ENCODE results near the gene SNX21. TPM values are rescaled to one million over a fixed set of nuclear protein-coding genes. Genes with fewer than 3 reads are reported as not detected.

Gene SNX21
- total RNA-seq, 1 donor from 2014 or later, result 11.9 TPM

DNA sequence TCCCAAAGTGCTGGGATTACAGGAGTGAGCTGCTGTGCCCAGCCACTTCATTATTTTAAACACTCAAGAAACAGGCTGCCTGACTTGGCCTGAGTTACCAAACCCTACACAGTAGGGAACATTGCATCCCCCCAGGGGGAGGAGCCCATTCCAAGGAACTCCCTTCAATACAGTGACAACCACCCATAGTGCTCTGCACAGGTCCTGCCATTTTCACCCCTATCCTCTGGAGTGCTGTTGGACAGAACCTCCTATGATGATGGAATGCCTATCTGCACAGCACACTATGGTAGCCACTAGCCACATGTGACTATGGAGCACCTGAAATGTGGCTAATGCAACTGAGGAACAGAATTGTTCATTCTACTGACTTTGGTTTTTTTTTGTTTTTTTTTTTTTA lies 11.9 kb downstream of the SNX21 start:
- Mint-ChIP-seq H3K27ac (ENCODE audit: unreplicated experiment) (no peak overlapping the region), H3K36me3 (ENCODE audit: low read depth, unreplicated experiment) (peaks cover 31% of the 10 kb centered on the region), H3K4me1 (ENCODE audit: unreplicated experiment) (no peaks in the 10 kb centered on the region), H3K9me3 (ENCODE audit: unreplicated experiment) (no peaks in the 10 kb centered on the region), H3K27me3 (ENCODE audit: unreplicated experiment) (no peaks in the 10 kb centered on the region), H3K4me3 (ENCODE audit: unreplicated experiment) (no peak overlapping the region)
- no peak for DNase-seq (ENCODE audit: low spot score)
- TF ChIP-seq, protein P1, sequence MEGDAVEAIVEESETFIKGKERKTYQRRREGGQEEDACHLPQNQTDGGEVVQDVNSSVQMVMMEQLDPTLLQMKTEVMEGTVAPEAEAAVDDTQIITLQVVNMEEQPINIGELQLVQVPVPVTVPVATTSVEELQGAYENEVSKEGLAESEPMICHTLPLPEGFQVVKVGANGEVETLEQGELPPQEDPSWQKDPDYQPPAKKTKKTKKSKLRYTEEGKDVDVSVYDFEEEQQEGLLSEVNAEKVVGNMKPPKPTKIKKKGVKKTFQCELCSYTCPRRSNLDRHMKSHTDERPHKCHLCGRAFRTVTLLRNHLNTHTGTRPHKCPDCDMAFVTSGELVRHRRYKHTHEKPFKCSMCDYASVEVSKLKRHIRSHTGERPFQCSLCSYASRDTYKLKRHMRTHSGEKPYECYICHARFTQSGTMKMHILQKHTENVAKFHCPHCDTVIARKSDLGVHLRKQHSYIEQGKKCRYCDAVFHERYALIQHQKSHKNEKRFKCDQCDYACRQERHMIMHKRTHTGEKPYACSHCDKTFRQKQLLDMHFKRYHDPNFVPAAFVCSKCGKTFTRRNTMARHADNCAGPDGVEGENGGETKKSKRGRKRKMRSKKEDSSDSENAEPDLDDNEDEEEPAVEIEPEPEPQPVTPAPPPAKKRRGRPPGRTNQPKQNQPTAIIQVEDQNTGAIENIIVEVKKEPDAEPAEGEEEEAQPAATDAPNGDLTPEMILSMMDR (IDR thresholded peaks at IDR 0.05; ENCODE audit: unreplicated experiment), result no peak

DNA sequence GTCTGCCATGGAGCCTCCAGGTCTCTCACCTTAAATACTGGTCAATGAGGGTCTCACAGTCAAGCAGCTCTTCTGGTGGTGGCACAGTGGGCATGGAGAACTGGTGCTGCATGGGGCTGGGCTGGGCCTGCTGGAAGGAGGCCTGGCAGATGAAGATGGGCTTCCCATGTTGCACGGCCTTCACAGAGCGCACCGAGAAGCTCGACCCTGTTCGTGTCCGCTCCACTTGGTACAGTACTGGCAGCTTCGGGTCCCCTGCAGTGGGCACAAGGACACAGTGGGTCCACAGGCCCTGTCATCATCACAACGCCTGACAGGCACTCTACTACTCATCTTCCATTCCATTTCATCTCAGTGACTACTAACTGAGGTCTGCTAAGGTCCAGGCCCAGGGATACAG lies 14.8 kb downstream of the SNX21 start:
- no peaks in the 10 kb centered on the region for H3K4me1 Mint-ChIP-seq (ENCODE audit: unreplicated experiment)

DNA sequence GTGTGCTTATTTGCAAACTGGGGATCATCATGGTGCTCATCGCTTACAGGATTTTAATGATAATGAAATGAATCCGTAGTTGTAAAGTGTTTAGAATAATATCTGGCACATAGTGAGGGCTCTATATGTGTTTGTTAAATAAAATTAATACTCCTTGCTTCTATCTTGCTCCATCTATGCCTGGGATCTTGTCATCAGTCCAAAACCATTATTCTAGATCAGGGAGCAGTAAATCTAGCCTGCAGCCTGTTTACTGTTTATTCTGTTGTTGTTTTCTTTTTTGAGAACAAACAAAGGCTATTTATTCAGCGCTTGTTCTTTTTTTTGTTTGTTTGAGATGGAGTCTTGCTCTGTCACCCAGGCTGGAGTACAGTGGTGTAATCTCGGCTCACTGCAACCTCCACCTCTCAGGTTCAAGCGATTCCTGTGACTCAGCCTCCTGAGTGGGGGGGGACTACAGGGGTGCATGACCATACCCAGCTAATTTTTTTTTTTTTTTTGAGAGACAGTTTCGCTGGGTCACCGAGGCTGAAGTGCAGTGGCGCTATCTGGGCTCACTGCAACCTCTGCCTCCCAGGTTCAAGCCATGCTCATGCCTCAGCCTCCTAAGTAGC lies 15.5 kb downstream of the SNX21 start:
- no peak overlapping the region for H3K27ac Mint-ChIP-seq (ENCODE audit: unreplicated experiment)
- no peak overlapping the region for H3K4me3 Mint-ChIP-seq (ENCODE audit: unreplicated experiment)
- no peak for DNase-seq (ENCODE audit: low spot score)
- no peaks in the 10 kb centered on the region for H3K4me1 Mint-ChIP-seq (ENCODE audit: unreplicated experiment)
- H3K9me3 Mint-ChIP-seq (ENCODE audit: unreplicated experiment), result no peaks in the 10 kb centered on the region
- H3K36me3 Mint-ChIP-seq (ENCODE audit: low read depth, unreplicated experiment), result peaks cover 37% of the 10 kb centered on the region
- TF ChIP-seq, protein P1 (IDR thresholded peaks at IDR 0.05; ENCODE audit: unreplicated experiment), result no peak
- peaks cover 4% of the 10 kb centered on the region for H3K27me3 Mint-ChIP-seq (ENCODE audit: unreplicated experiment)

More for the DNA sequence above, 14.8 kb downstream of the SNX21 start:
- Mint-ChIP-seq H3K27ac (ENCODE audit: unreplicated experiment) (no peak overlapping the region), H3K4me3 (ENCODE audit: unreplicated experiment) (no peak overlapping the region), H3K36me3 (ENCODE audit: low read depth, unreplicated experiment) (peaks cover 39% of the 10 kb centered on the region), H3K27me3 (ENCODE audit: unreplicated experiment) (peaks cover 4% of the 10 kb centered on the region), H3K9me3 (ENCODE audit: unreplicated experiment) (no peaks in the 10 kb centered on the region)
- no peak for DNase-seq (ENCODE audit: low spot score)
- TF ChIP-seq, protein P1 (IDR thresholded peaks at IDR 0.05; ENCODE audit: unreplicated experiment), result no peak

DNA sequence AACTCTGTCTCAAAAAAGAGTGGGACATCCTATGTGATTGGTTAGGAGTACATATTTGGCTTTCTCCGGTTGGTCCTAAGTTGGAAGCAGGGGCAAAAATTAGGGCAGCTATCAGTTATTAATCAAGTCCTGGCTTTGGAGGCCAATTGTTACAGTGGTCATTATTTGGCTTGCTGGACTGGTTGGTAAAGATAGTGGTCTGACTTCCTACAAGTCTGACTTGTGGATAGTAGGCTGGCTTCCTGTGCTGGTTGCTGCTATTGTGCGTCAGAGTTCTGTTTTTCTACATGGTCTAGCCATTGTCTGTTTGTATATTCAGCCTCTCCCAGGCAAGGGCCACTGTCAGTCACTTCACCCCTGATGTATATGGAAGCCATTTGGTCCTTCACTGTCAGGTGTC lies 16.6 kb downstream of the SNX21 start:
- TF ChIP-seq, protein P1 (IDR thresholded peaks at IDR 0.05; ENCODE audit: unreplicated experiment), result no peak
- no peak for DNase-seq (ENCODE audit: low spot score)
- Mint-ChIP-seq H3K36me3 (ENCODE audit: low read depth, unreplicated experiment) (peaks cover 32% of the 10 kb centered on the region), H3K27ac (ENCODE audit: unreplicated experiment) (no peak overlapping the region), H3K4me3 (ENCODE audit: unreplicated experiment) (peak overlapping the region; percentile 40), H3K27me3 (ENCODE audit: unreplicated experiment) (peaks cover 4% of the 10 kb centered on the region), H3K9me3 (ENCODE audit: unreplicated experiment) (no peaks in the 10 kb centered on the region), H3K4me1 (ENCODE audit: unreplicated experiment) (no peaks in the 10 kb centered on the region)

DNA sequence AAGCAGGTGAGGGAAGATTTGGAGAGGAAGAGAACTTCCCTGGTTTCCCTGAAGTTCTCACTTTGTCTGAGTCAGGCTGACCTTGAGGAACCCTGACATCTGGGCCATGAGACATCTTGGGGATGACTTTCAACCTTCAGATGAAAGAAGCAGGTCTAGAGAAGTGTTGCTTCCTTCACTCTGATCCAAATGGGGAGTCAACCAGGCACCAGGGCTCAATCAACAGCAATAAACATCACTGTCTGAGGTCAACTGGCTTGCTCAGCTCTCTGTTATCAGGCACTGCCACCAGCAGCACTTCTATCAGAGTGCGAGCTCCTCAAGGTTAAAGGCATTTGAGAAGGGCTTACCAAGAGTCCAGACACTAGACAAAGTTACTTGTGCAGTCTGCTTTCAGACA lies 17.3 kb downstream of the SNX21 start:
- Mint-ChIP-seq H3K27ac (ENCODE audit: unreplicated experiment) (no peak overlapping the region), H3K27me3 (ENCODE audit: unreplicated experiment) (peaks cover 4% of the 10 kb centered on the region), H3K4me3 (ENCODE audit: unreplicated experiment) (peak overlapping the region; percentile 40), H3K4me1 (ENCODE audit: unreplicated experiment) (peaks cover 3% of the 10 kb centered on the region), H3K9me3 (ENCODE audit: unreplicated experiment) (no peaks in the 10 kb centered on the region), H3K36me3 (ENCODE audit: low read depth, unreplicated experiment) (peaks cover 32% of the 10 kb centered on the region)
- no peak for DNase-seq (ENCODE audit: low spot score)
- TF ChIP-seq, protein P1 (IDR thresholded peaks at IDR 0.05; ENCODE audit: unreplicated experiment), result no peak

Measured in endothelial cell (in vitro differentiated cells).